PFSK-1 (cell line): ENCODE results near the gene RALB.

Source experiments
- FOXP2 ChIP-seq: optimal IDR thresholded peaks from 2 replicates; pipeline ENCODE3; 2011; ENCODE audit warnings: borderline replicate concordance, control low read depth, inconsistent platforms; ENCODE audit not compliant: insufficient read depth; ENCODE audit errors: extremely low read length, extremely low read depth
- POLR2AphosphoS5 ChIP-seq: IDR thresholded peaks from 2 replicates; pipeline ENCODE4 v1.6.1; 2012; ENCODE audit warnings: low read depth, mild to moderate bottlenecking, control low read depth, low read length, moderate library complexity
- SIN3A ChIP-seq: IDR thresholded peaks from 2 replicates; pipeline ENCODE4 v1.6.1; 2012; ENCODE audit warnings: mild to moderate bottlenecking, low read length, moderate library complexity, borderline replicate concordance; ENCODE audit not compliant: insufficient read depth
- TAF1 ChIP-seq: IDR thresholded peaks from 2 replicates; pipeline ENCODE4 v1.6.1; 2012; ENCODE audit warnings: low read length, control low read depth, borderline replicate concordance; ENCODE audit not compliant: insufficient read depth
- TF ChIP-seq, protein P1 (sequence below), 2 experiments: IDR thresholded peaks; 2 replicates each; pipeline versions ENCODE4 v1.6.1 to v1.8.0; 2011 to 2012; ENCODE audit warnings: low read depth in 2 of 2, low read length in 2 of 2, control low read depth in 1 of 2, inconsistent platforms in 1 of 2, mild to moderate bottlenecking in 1 of 2, moderate library complexity in 1 of 2; ENCODE audit not compliant: insufficient read depth in 1 of 2

Gene RALB

DNA sequence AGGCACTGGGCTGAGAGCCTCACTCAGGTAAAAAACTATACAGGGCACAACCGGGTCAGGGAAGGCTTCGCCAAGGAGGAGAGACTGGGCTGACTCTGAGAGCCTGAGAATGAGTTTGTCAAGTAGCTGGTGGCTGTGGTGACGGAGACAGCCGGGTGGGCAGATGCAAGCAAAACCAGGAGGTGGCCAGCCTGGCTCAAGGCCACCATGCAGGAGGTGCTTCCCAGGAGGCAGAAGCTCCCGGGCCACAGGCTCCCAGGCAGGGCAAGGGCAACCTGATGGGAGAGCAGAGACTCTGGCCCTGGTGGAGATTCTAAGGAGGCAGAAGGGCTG lies 90.4 kb downstream of the RALB start:
- TF ChIP-seq FOXP2 (no peak), SIN3A (no peak)

- TF ChIP-seq, protein P1, sequence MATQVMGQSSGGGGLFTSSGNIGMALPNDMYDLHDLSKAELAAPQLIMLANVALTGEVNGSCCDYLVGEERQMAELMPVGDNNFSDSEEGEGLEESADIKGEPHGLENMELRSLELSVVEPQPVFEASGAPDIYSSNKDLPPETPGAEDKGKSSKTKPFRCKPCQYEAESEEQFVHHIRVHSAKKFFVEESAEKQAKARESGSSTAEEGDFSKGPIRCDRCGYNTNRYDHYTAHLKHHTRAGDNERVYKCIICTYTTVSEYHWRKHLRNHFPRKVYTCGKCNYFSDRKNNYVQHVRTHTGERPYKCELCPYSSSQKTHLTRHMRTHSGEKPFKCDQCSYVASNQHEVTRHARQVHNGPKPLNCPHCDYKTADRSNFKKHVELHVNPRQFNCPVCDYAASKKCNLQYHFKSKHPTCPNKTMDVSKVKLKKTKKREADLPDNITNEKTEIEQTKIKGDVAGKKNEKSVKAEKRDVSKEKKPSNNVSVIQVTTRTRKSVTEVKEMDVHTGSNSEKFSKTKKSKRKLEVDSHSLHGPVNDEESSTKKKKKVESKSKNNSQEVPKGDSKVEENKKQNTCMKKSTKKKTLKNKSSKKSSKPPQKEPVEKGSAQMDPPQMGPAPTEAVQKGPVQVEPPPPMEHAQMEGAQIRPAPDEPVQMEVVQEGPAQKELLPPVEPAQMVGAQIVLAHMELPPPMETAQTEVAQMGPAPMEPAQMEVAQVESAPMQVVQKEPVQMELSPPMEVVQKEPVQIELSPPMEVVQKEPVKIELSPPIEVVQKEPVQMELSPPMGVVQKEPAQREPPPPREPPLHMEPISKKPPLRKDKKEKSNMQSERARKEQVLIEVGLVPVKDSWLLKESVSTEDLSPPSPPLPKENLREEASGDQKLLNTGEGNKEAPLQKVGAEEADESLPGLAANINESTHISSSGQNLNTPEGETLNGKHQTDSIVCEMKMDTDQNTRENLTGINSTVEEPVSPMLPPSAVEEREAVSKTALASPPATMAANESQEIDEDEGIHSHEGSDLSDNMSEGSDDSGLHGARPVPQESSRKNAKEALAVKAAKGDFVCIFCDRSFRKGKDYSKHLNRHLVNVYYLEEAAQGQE (IDR thresholded peaks at IDR 0.05; ENCODE audit: insufficient read depth in 1 of 2, low read depth in 2 of 2, low read length in 2 of 2): no peak
- no peak for TF ChIP-seq SIN3A
- TF ChIP-seq FOXP2: no peak
- TF ChIP-seq POLR2AphosphoS5: no peak
- TF ChIP-seq TAF1: no peak
Measured at GRCh38 chr2:120343433-120344105, 90.9 kb downstream of the RALB start.
